SW 1271 (cell line): ENCODE results near the gene TOX2.

Source experiments
- DNase-seq, 2 experiments: peaks; one replicate each; lab custom pipeline; 2025; lab: John Stamatoyannopoulos, UW

Gene TOX2

DNA sequence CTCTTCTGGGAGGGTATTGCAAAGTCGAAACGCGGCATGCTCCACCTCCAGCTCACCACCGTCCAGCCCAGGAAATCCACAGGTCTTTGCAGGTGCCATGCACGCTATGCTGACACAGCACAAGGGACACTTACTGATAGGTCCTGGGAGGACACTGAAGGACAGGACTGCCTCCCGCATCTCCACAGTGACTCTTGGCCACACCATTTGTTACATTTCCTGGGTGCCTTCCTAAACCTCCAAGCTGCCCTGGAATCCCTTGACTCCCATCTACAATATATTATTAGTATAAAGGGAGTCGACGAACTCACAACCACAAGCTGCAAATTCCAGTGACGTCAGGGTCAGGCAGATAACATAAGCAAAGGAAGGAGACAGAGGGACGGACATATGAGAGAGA, 165.4 kb downstream of the TOX2 start:
- DNase-seq, result no peak

DNA sequence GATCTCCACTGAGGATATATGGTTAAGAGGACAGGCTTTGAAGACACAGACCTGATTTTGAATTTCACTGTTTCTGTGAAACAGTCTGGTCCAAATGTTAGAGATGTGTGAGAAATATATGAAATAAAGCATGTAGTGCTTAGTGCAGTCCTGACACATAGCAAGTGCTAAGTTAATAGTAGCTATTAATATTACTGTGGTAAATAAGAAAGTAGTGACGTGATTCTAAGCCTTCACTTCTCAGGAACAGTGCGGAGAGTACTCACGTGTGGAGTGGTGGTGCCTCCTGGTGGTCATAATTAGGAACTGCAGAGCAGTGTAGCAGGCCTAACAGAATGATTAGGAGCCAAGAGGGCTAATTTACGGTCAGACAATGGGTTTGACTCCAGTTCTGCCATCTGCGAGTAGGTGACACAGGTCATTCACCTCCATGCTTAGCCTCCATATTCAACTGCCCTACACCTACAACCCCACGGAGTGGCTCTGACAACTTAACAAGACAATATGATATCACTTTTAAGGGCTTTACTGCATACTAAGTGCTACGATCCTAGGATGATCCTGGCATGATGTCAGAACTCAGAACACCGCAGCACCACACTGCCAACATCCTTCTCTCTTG, 166.1 kb downstream of the TOX2 start:
- DNase-seq, result peak in 1 of 2 experiments; percentile 73

DNA sequence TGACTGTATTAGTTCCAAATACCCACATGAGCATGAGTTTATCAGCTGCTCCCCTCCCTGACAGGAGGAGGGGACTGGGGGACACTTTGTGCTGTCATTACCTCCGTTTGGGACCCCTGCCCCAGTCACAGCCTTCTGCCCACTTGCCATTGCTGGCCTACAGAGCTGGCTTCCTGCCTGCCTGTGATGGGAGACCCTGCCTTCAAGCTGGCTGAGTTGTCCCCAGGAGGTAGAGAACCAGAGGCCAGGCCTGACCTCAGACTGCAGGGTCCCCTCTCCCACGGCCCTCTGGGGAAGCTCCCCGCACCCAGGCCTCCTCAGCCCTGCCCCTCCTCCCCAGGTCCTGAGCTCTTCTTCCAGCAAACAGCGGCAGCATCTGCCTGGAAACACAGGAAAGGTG, 166.8 kb downstream of the TOX2 start:
- DNase-seq, result no peak

DNA sequence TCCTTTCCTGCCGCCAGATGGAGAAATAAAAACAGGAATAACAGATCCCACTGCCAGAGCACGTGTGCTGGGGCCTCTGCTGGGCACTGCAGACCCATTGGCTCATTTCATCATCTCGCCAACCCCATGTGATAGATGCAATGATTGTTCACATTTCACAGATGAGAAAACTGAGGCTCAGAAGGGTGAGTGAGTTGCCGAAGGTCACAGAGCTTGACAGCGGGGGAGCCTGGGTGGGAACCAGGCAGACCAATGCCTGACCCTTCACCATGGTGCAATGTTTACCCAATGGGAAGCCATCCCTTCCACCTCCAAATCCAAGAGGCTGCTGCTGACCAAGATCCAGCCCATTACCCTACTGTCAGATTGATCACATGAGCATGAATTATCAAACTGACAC, 167.2 kb downstream of the TOX2 start:
- DNase-seq, result no peak

DNA sequence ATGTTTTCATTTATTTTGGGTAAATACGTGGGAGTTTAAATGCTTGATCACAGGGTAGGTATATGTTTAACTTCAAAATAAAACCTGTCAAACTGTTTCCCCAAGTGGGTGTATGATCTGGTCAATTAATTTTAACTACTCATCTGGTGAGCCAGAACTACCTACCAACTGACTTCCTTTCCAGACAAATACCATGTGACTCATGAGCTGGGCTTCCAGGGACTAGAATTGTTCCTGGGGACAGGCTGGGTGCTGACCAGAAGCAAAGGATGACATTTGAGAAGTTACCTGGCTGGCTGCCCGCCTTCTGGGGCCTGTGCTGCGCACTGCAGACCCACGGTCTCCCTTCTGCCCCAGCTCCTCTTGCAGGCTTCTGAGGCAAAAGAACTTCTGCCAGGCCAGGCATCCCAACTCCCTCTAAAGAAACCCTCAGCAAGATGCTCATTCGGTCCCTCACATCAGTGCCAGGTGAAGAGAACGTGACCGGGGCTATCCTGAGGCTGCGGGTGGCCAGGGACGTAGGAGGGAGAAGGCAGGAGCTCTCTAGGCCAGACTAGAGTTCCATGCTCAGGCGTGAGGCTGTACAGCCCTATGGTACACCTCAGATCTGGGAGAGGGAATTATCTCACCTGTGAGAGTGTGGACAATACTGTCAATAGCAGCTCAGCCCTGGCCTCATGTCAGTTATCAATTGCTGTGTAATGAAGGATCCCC, 168.7 kb downstream of the TOX2 start:
- DNase-seq, result no peak

DNA sequence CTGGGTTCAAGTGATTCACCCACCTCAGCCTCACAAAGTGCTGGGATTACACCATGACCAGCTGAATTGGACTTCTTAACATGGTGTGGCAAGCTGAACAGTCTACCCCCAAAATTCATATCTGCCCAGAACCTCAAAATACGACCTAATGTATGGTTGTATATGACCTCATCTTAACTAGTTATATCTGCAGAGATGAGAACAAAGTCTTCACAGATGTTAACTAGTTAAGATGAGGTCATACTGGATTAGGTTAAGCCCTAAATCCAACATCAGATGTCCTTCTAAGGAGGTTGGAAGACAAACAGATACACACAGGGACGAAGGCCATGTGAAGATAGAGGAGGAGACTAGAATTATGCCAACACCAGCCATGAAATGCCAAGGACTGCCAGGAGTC, 169.8 kb downstream of the TOX2 start:
- DNase-seq, result no peak

DNA sequence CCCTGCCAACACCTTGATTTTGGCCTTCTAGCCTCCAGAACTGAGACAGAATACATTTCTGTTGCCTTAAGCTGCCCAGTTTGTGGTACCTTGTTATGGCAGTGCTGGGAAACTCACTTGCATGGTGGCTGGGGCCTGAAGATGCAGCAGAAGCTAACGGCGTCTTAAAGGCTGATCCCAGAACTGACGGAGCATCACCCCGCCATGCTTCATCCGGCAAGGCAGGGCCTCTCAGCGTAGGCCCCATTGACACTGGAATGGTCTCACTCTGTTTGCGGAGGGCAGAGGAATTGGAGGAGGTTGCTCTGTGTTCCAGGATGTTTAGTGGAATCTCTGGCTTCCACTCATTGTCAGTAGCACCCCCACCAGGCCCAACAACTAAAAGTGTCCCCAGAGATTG, 170.2 kb downstream of the TOX2 start:
- no peak for DNase-seq

DNA sequence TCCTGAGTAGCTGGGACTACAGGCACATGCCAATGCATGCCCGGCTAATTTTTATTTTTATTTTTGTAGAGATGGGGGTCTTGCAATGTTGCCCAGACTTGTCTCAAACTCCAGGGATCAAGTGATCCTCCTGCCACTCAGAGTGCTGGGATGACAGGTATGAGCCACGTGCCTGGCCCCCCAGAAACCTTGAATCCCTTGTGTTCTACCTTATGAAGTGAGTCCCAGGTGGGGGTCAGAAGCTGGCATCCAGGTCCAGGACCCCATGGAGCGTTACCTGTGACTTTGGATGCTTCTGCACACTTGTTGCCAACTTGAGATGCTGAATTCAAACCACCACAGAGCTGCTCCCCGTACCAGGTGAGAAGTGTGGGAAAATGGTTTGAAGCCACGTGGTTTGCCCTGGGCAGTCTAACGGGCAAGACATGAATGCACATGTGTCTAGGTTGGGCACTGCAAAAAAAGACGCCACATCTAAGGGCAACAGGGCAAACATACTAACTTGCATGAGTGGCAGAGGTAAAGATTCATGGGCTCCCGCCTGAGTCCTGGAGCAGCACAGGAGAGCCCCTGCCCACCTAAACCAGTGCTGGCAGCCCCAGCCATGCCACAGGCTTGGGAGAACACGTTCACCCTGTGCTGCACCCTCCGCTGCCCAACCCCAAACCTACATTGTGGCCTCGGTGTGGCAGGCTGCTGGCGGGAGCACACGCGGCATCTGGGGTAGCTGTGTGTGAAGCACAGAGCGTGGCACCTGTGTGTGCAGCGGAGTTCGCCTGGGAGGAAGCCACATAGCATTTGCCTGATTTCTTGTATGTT, 171.2 kb downstream of the TOX2 start:
- DNase-seq, result no peak

DNA sequence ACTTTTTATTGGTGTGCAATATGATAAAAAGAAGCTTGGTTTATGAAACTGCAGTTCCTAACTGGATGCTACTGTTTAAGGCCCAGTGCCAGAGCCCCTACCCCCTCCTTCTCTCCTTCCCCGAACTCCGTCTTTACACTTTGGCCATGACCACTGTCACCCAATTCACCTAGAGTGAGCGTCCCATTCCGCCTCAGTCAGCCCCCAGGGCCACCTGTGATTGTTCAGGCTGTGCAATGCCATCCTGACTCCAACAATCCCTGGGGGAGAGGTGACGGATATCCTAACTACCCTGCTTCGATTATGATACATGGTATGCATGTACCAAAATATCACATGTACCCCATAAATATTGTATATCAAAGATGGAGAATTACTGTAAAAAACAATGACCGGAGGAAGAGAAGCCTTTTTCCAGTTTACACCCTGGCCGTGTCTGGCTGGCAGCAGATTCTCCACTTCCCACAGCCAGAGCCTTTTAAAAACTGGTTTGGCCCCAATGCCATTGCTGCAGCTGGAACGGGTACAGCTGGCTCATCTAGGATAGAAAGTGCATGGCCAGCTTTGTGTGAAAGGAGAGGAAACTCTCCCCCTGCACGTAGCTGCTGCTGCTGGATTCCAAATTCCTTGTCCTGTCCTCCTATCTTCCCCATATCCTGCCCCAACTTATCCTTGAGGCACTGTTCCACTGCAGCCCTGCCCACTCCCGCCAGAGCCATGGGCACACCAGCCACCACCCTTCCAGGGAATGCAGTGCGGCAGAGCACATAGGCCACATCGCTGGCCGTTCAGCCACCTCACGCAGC, 172.6 kb downstream of the TOX2 start:
- no peak for DNase-seq

DNA sequence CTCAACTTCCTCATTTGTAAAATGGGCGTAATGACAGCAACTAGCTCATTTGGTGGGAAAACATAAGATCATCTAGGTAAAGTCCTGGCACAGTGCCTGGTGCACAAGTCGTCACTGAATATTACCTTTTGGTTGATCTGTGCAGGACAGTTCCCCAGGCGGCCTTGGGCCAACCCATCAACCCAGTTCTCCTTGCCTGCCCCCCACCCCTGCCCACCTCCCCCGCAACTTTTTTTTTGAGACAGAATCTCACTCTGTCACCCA, 173.1 kb downstream of the TOX2 start:
- DNase-seq, result no peak

DNA sequence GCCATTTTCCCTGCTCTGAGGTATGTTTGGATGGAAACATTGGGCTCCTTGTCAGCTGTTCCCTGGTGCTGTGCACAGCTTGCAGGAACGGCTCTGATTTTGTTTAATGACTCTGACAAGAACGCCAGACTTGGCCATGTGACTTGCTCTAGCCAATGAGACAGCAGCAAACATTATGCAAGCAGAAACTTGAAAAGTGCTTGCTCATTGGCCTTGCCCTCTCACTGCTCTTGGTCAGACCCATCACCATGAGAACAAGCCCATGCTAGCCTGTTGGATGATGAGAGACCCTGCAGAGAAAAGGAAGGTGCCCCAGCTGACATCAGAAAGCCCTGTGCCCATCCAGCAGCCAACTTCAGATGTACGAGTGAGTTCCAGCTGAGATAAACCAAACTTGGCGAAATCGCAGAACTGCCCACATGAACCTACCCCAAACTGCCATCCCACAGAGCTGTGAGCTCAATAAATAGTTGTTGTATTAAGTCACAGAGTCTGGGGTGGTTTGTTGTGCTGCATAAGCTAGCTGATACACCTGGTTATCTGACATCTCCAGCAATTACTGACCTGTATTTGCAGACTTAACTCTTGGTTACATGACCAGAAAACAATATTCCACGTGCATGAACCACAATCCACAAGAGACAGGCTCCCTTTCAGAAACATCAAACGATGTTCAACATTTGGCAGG, 175.5 kb downstream of the TOX2 start:
- no peak for DNase-seq

DNA sequence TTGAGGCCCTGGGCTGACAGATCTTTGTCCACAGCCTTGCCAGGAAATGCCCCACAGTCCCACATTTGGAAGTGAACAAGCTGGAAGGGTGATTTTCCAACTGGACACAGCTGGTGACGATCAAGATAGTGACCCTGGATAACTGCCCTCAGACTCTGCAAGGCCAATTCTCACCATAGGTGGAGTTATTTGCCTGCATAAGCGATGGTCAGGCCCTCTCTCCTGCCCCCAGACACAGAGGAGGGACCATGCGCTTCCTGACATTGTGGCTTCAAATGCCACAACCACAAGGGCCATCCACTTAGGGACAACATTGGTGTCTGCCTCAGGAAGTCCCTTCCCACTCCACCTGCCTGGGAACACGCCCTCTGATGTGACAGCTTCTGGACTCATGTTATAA, 176.4 kb downstream of the TOX2 start:
- no peak for DNase-seq

DNA sequence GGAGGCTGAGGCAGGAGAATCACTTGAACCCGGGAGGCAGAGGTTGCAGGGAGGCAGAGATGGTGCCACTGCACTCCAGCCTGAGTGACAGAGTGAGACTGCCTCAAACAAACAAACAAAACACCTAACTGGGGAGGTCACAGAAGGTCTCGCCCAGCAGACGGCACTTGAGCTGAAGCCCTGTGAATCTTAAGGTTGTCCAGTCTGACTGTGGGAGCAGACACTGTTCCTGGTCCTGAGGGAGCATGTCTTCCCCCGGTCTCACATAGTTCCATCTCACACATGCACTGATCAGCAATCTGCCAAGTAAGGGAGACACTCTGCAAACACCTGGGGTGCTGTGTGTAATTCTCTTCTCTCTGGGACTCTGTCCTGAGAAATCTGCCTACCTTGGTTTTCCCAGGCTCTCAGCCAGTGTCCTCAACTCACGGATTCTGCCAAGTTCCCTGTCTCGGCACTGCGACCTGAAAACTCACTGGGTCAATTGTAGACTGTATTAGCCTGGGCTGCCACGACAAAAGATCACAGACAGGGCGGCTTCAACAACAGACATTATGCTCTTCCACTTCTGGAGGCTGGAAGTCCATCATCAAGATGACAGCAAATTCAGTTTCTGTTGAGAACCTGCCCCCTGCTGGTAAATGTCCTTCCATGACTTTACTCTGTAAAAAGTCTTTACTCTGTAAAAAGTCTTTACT, 178.0 kb downstream of the TOX2 start:
- DNase-seq, result peak in 1 of 2 experiments; percentile 23

DNA sequence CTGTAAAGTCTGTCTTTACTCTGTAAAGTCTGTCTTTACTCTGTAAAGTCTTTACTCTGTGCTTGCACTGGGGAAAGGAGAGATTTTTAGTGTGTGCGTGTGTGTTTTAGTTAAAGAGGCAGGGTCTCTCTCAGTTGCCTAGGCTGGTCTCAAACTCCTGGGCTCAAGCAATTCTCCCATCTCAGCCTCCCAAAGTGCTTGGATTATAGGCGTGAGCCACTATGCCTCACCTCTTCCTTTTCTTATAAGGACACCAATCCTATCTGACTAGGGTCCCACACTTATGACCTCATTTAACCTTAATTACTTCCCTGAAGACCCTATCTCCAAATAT, 178.6 kb downstream of the TOX2 start:
- no peak for DNase-seq

DNA sequence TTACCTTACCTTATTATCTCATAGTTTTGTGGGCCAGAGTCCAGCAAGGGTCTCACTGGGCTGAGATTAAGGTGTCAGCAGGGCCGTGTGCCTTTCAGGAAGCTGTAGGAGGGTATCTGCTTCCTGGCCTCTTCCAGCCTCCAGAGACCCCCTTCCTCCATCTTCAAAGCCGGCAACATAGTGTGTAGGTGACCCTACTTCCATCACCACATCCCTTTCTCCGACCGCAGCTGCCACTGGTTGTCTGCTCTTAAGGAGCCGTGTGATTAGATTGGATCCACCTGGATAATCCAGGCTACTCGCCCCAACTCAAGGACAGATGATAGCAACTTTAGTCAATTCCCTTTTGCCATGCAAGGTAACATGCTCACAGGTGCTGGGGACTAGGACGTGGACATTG, 181.2 kb downstream of the TOX2 start:
- no peak for DNase-seq

DNA sequence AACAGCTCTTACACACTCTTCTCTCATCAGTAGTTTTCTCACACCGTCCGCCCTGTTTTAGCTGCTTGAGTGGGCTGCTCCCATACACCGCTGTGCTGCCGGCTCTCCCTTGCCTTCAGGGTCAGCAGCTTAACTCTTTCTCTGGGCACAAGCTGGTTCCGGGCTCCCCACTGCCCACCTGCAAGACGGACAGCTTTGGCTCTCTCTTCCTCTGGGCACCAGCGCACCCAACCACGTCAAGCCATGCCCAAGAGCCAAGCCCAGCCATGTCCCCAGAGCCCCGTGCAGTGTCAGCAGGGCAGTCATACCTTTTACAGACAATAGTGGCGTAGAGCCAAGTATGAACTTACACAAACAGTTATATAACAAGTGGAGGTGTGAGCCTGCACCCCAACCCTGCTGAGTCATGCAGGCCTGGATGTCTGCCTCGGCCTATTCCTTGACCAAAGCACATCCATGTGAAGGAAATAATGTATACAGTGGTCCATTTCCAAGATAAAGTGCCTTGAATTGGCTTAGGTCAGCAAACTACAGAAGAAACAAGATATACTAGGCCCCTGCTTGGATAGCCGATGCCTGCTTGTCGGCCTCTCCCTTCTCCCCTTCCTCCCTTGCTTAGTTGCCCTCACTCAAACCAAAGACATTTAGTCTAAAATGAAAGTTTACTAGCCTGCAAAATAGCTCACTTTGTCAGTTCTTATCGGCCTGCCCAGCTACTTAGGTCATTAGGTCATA, 183.0 kb downstream of the TOX2 start:
- no peak for DNase-seq

DNA sequence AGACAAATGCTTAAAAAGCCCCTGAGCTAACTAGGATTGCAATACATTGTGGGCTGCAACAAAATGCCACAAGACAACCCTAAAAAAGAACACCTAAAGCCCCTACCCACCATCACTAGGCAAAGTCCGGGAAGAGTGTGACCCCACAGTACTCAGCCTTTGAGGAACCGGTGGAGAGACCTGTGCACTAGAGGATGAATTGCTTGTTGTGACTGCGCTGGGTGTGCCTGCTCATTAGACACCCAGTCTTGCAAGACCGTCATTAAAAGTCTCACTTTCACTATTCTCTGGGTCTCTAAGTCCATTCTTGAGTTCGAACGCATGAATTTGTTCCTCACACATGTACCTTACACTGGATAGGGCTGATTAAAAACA, 183.6 kb downstream of the TOX2 start:
- DNase-seq, result no peak

DNA sequence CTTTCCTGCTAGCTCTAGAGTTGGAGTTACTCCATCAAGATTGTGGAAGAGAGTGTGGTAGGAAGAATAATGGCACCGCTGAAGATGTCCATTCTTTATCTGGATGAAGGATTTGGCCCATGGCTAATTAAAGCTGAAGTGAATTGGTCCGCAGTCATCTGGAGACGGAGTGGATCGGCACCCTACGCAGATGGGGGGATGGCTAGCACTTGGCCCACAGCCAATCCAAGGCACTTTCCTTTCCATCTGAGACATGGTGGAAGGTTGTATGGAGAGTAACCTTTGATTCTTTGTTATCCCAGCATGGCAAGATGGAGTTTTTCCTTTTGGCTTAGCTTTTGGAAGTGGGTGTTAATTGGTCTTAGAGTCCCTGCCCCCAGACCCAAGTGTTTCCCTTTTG, 184.0 kb downstream of the TOX2 start:
- DNase-seq, result no peak

DNA sequence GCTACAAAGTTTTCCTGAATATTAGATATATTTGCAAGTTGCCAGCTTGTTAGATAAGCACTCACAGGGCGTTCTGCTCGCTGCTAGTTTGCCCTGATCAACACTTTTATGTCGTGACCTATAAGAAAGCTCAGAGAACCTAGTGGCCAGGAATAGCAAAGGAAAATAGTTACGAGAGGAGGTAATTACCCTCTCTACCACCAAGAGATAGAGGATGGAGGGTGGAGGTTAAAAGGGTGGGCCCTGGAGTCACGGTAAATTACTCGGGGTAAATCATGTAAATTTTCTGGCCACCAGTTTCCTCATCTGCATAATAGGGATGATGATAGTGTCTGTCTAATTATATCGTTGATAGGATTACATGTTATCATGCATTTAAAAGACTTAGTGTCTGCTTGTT, 185.2 kb downstream of the TOX2 start:
- no peak for DNase-seq

DNA sequence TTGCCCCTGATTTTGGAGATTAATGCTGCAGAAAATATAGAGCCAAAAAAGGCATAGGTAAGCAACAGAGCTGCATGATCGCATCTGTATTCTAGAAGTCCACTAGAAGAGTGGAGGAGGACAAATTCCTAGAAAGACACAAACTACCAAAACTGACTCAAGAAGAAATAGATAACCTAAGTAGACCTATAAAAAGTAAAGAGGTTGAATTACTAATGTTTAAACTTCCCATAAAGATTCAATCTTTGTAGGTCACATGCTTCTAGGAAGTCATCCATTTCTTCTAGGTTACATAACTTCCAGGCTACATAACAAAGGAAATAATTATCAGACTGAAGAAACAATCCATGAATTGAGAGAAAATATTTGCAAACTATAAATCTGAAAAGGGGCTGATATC, 187.9 kb downstream of the TOX2 start:
- no peak for DNase-seq
